ENCODE data around the gene NEDD4L.

The NEDD4L gene

DNA sequence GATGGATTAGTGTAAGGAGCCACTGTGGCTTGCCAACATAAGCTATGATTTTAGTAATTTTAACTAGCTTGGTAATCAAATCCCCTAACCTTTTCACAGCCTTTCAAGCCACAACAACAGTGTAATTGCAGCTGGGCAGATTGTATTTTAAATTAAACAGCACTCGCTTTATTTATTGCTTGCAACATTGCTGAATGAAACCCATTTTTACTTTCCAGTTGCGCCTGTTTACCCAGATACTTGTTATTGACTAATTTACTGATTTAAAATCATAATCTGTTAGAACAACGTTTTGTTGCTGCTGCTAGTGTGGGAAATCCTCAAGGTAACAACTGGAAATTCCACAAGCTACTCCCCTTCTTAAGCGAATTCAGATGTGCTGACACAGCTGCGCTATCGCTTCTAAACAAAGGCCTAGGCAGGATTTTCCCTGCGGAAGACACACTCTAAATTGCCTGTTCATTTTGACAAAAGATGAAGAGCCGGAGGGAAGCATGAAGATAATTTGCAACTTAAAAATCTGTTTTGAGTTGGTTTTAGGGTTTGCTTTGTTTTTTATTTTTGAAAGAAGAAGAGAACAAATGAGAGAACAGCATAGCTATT, 300.9 kb downstream of the NEDD4L start:
- no peak for DNase-seq (ENCODE audit: low read depth, low spot score)

GRCh38 chr18:58345875-58346274, 301.8 kb downstream of the NEDD4L start:
- DNase-seq (ENCODE audit: low read depth, low spot score), result no peak

- no peak for DNase-seq (ENCODE audit: low read depth, low spot score)
Measured at GRCh38 chr18:58347135-58347534, 303.1 kb downstream of the NEDD4L start.

- DNase-seq (ENCODE audit: low read depth, low spot score), result no peak
Measured at GRCh38 chr18:58348517-58348916, 304.5 kb downstream of the NEDD4L start.

DNA sequence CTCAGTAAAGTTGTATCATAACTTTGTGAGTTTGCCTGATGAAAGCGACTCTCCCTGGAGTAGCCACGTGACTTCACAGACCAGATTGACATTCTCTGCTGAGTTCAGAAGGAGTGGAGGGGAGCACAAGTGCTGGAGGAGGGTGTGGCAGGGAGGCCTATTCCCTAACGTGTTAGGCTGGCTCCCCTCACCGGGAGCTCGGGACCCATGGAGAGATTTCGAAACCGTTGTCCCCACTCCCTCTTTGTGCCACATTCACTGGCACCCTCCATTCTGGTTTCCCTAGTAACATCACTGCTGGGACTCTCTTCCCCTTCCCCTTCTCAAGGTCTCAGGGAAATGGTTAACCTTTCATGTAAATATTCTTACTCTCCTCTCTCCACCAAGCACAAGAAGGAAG, 304.9 kb downstream of the NEDD4L start:
- no peak for DNase-seq (ENCODE audit: low read depth, low spot score)

DNA sequence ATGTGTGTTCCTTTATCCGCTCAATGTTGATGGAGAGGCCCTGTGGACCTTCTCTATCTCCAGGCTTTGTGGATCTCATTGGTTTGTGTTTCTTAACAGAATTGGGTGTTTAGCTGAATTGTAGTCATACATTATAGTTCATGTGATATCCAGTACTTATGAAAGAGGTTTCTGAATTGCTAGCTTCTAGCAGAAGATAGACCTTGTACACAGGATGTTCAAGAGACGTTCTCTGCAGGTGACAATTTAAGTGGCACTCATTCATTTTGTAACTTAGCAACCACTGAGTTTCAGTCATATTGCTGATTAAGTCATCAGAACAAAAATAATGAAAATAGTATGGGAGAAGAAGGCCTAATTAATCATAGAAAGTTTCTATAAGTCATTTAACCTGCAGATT, 305.6 kb downstream of the NEDD4L start:
- DNase-seq (ENCODE audit: low read depth, low spot score), result no peak

DNA sequence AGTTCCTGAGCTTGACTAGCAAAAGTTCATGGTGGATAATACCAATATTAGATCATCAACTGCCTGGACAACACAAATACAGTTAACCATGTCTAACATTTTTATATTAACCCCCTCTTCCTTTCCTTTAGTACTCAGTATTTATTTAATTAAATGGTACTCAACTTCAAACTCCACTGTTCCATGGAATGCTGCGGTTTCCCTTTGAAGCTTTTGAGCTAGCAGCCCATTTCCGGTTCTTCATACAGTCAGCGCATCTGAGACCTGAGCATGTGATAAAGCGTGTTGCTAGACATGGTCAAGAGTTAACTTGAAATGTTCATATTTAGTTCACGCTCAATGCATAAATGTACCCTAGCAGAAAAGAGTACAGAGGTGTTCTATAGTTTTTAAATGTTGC, 306.5 kb downstream of the NEDD4L start:
- DNase-seq (ENCODE audit: low read depth, low spot score), result no peak

DNA sequence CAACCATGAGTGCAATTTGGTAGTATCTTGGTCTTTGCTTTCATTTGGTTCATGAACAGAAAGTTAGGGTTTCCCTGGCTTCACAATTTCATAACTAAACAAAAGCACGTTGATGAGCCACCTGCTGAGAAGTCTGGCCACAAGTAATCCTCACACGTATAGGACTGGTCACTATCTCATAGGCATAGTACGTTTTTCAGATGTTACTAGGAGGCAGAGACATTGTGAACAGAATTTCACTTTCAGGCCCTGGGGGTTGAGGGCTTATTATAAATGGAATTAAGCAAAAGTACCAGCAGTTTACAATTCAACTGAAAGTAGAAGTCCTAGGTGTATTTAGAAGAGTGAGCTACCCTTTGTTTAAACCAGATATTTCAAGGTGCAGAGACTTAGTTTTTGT, 307.8 kb downstream of the NEDD4L start:
- DNase-seq (ENCODE audit: low read depth, low spot score), result no peak

DNA sequence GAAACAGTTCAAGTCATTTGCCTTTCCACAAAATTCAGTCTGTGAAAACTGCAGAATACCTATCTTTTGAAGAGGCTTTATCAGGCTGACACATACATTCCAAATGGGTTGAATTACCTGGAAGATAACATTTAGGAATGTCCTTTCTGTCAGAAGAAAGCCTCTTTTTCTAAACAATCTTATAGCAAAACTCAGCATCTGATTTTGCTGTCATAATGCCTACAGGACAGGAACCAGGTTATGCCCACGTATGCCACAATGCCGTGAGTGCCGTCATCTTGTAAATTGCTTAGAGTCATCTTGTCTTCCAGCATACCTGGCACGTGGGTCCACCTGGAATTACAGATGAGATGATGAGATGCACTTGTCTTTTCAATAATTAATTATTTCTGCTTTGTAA, 309.6 kb downstream of the NEDD4L start:
- DNase-seq (ENCODE audit: low read depth, low spot score), result no peak

DNA sequence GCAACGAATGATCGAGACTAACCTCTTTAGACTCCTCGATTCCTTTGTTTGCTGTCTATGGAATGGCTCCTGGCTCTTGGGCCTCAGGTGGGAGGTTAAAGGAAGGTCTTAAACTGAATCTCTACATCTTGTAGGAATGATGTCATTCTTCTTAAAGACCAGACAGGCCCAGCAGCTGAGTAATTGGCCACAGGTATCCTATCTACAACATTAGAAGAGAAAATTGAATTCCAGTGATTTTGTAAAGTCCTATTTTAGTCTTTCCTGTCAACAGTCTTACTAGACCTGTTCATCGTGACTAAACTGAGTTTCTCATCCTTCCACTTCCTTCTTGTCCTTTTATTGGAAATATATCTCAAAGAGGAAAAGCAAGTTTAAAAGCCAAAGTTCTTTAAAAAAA, 310.0 kb downstream of the NEDD4L start:
- no peak for DNase-seq (ENCODE audit: low read depth, low spot score)

GRCh38 chr18:58354791-58355190, 310.8 kb downstream of the NEDD4L start:
- no peak for DNase-seq (ENCODE audit: low read depth, low spot score)

DNA sequence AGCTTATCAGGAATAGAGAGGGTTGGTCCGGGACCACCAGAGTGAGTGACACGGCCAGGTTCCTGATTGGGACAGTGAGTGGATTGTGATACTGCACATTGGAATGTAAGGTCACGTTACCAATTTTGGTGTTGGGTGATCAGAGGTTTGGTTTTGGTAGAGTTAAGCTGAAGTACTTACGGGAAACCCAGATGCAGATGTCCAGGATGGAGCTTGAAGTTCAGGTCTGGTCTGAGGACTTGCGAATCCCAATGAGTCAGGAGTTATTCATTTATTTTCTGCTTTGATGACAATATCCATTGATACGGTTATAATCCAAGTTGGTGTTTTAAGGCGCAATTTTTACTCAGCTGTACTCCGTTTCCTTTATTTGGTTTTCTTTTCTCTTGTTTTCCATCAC, 311.2 kb downstream of the NEDD4L start:
- no peak for DNase-seq (ENCODE audit: low read depth, low spot score)

DNA sequence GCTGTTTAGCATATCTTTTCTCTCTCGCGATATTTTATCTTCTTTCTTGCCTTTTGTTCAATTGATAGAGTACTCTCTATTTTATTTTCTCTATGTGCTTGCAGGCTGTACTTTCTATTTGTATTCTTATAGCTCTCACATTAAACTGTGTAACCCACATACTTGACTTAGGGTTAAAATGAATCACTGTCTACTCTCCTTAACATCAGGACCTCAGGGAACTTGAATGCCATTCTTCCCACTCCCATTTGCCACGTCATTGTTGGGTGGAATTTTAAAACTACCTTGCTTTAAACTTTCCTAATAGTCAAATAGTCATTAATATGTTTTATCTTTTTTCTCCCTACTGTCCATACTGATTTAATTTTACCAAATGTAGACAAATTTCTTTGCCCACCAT, 315.2 kb downstream of the NEDD4L start:
- no peak for DNase-seq (ENCODE audit: low read depth, low spot score)

GRCh38 chr18:58359620-58360019, 315.6 kb downstream of the NEDD4L start:
- no peak for DNase-seq (ENCODE audit: low read depth, low spot score)

DNA sequence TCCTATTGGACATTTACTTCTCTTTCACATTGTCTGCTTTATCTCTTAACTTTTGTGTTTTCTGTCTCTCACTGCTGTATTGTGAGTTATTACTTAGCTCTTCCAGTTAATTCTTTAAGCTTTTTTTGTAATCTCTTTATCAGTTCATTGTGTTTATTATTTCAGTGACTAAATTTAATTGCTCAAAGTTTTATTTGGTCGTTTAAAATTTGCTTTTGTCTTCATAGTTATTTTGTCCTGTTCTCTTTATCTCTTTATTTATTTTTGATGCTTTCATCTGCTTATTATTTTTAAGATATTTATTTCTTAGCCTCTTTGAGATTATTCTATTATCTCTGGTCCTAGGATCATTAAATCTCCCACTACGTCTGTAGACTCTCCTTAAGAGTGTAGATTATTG, 316.3 kb downstream of the NEDD4L start:
- DNase-seq (ENCODE audit: low read depth, low spot score), result no peak

DNA sequence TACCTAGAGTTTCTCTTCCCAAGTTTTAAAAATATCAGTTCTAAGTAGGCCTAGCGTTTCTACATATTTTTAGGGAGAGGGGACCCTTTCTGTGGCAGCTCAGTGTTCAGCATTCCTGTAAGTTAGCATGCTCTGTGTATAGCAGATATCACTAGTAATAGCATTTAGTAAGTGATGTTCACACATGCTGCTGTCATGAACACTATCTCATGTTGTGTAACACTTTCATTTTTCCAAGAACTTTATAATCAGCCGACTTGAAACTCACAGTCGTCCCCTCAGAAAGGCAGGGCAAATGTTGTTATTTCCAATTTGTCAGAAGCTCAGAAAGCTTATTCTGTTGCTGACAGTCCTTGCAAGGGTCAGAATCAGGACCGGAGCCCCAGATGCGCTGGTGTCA, 317.2 kb downstream of the NEDD4L start:
- DNase-seq (ENCODE audit: low read depth, low spot score), result no peak

DNA sequence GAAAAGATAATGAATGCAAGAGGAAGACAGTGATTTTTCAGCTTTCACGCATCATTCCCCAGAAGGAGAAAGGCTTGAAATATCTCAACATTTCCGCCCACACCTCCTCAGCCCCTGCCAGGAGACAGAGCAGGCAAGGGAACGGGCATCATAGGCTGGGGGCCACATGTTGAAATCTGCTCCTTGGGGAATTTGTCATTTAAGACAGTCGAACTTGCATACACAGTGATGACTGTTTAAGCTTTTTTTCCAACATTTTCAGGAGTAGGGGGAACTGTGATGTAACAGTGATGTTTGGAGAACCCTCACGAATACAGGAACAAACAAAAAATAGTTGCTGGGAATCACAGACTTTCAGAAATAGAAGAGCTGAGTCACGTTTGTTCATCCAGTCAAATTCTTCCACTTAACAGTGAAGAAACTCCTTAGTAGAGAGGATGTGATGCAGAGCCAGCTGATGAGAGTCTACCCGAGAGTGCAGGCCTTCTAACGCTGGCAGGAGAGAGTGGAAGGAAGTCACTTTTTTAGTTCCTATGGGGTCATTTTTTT, 318.1 kb downstream of the NEDD4L start:
- DNase-seq (ENCODE audit: low read depth, low spot score), result peak; percentile 44

DNA sequence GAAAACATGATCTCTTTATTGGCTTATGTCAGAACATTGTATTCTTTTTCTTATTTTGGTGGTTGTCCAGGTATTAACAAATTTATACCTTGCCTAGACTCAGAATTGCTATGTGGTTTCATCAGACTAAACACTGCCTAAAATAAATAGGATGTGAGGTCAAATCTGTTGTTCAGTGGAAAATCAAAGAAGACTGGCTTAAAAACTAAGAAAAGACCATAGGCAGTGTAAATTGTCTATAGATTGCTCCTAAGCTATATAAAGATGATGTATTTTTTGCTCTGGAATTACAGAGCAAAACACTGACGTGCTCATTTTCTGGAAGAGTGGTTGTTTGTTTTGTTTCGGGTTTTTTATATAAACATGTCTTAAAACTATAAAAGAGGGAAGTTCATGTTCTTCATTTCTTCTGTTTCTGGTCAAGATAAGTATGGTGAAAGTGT, 318.8 kb downstream of the NEDD4L start:
- no peak for DNase-seq (ENCODE audit: low read depth, low spot score)

DNA sequence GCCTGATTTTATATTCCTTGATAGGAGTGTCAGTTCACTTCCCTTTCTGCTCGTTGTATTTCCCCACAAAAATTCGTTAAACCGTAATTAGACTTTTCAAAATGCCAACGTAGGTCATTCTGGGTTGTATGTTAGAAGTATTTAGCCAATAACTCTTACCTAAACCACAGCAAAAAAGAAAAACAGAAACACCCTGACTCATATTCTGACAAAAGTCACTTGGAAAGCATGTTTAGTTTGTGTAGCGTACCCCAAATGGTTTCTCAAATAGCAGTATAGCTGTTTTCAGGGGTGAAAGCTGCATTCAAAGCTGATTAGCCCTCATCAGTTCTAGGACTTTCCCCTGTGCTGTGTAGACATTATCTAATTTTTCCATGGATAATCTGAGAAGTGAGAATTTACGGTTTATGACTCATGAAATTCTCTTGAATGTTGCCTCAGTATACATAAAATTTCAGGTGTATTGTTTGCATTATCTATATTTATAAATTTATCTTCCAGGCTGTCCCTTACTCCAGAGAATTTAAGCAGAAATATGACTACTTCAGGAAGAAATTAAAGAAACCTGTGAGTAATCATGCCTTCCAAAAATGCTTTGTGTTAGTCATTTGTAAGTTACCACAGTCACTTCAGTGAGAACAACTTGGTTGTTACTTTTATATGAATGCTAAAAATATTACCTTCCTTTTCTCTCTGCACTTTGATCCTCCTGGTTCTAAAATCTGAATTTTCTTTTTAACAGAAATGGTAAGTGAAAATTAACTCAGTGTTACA, 319.9 kb downstream of the NEDD4L start:
- no peak for DNase-seq (ENCODE audit: low read depth, low spot score)

GRCh38 chr18:58364876-58365528, 321.0 kb downstream of the NEDD4L start:
- DNase-seq (ENCODE audit: low read depth, low spot score), result no peak

DNA sequence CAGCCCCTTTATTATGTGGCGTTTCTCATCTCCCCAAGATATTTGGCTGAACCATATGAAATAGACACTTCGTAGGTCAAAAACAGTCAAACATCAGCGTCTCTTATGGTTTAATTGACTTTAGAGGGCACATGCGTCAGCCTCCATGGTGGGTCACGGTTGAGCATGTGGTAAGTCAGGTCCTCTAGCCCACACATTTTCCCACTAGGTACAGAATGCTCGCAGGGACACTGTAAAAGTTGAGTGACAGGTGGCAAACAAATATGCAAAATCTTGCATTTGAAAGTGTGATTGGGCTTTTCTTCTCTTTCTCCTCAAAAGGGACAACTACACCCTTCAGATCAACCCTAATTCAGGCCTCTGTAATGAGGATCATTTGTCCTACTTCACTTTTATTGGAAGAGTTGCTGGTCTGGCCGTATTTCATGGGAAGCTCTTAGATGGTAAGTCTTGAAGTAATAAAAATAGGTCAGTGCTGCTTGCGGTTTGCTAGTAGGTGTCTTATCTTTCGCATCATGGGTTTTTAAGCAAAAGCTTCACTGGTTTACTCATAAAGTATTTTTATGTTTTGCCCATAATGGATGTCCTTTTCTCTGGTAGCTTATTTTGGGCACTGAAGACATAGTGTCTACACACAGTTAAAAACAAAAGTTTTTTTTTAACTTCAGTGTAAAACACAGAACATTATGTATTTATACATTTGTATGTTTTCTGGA, 323.6 kb downstream of the NEDD4L start:
- no peak for DNase-seq (ENCODE audit: low read depth, low spot score)

GRCh38 chr18:58369616-58370015, 325.6 kb downstream of the NEDD4L start:
- DNase-seq (ENCODE audit: low read depth, low spot score), result no peak

Data from smooth muscle cell of the brain vasculature (primary cell).